T-helper 2 cell treated with Interferon-gamma antibody and Interleukin-4, amounts not matched to agents 5 μg/mL and 100 μg/mL, for 36 hours (primary cell): ENCODE results near the gene CCT7.

Source experiments
- DNase-seq: peaks from one replicate; pipeline ENCODE4 v3.0.0; 2021; ENCODE audit warnings: low spot score
- H3K27ac Mint-ChIP-seq: one replicate; pipeline ENCODE4 v1.8.0; 2021; ENCODE audit warnings: mild to moderate bottlenecking, mixed read lengths
- H3K27me3 Mint-ChIP-seq: one replicate; pipeline ENCODE4 v1.8.0; 2021; ENCODE audit warnings: low read depth, mixed read lengths
- H3K36me3 Mint-ChIP-seq: one replicate; pipeline ENCODE4 v1.8.0; 2021; ENCODE audit warnings: low read depth, mixed read lengths
- H3K4me1 Mint-ChIP-seq: one replicate; pipeline ENCODE4 v1.8.0; 2021; ENCODE audit warnings: low read depth, mixed read lengths
- H3K4me3 Mint-ChIP-seq: one replicate; pipeline ENCODE4 v1.8.0; 2022; ENCODE audit warnings: mild to moderate bottlenecking, moderate library complexity, mixed read lengths
- H3K9me3 Mint-ChIP-seq: one replicate; pipeline ENCODE4 v1.8.0; 2021; ENCODE audit warnings: mixed read lengths

Gene CCT7

DNA sequence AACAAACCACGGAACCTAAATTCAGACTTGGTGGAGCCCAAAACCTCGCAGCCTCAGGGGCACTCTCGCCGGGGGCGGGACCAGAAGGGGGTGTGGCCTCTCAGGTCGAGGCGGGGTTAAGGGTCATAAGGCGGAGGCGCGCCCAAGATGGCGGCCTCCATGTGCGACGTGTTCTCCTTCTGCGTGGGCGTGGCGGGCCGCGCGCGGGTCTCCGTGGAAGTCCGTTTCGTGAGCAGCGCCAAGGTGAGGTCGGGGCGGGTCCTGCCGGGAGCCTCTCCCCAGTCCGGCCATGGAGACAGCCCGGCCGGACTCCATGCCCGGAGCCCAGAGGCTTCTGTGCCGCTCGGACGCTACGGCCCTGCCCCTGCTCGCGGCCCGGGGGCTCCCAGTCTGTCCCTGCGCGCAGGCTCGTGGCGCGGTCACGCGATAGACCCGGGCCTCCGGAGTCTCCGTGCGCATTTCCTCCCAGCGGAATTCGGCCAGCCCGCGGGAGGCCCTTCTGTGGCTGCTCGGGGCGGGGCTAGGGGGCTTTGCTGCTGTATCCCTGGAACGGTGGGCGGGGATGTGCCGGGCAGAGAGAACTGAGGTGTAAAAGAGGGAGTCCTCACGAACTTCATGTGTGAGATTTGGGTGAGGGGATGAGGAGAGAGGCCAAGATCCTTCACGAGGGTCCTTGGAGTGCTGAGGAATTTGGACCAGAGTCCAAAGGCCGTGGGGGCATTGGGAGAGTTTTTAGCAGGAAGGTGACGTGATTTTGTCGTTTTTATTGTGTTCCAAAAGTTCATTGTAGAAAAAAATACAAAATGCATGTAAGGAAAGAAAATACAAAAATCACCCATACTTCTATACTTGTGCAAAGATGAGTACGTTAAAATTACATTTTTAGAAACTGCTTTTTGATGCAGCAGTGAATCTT lies 19.7 kb upstream of the CCT7 start, which contains the start of gene SMYD5:
Gene SMYD5, plus strand, starts transcription at position 126 of the 916 bp plus-strand sequence. Its CDS starts 22 bp downstream, at position 148.
- peak within 1 kb of the TSS; percentile 98 for H3K4me3 Mint-ChIP-seq
- peak within 1 kb of the TSS; percentile 83 for H3K27ac Mint-ChIP-seq
- no peaks in the 10 kb centered on the region for H3K9me3 Mint-ChIP-seq
- DNase-seq, result peak; percentile 89
- H3K27me3 Mint-ChIP-seq, result peaks cover 4% of the 10 kb centered on the region
- H3K4me1 Mint-ChIP-seq, result peaks cover 25% of the 10 kb centered on the region
- peaks cover 1% of the 10 kb centered on the region for H3K36me3 Mint-ChIP-seq

DNA sequence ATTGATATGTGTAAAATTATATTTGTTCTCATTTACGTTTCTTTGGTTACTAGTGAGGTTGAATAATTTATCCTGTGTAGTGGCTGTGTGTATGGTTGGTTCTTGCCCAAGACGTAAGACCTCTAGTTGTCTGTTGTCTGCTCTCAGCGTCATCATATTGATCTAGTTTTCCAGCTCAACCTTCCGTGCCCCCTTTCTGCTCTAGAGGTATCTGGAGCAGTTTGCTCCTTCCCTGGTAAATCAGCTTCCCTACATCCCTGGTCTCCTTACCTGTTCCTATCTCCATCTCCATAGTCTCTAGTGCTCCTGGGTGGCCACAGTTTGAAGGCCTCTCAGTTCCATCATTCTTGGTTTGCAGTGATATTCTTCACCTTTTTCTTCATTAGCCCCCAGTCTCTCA lies 18.9 kb upstream of the CCT7 start:
- Mint-ChIP-seq H3K36me3 (peaks cover 1% of the 10 kb centered on the region), H3K9me3 (no peaks in the 10 kb centered on the region), H3K27me3 (no peaks in the 10 kb centered on the region), H3K4me3 (peak overlapping the region; percentile 98), H3K27ac (peak overlapping the region; percentile 22), H3K4me1 (peaks cover 25% of the 10 kb centered on the region)
- DNase-seq, result no peak

DNA sequence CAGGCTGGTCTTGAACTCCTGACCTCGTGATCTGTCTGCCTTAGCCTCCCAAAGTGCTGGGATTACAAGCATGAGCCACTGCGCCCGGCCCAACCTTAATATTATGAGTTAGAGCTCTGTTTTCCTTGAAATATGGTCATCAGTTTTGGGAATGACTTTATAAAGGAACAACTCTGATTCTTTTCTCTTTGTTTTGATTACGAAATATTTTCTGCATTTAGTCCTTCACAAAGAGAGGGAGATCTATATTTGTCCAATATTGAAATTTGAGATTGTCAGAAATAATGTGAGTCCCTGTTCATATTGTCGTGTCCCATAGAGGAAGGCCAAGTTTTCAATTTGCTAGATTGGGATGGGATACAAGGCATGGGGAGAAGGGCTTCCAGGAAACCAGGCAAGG lies 16.9 kb upstream of the CCT7 start:
- no peak overlapping the region for H3K27ac Mint-ChIP-seq
- no peak overlapping the region for H3K4me3 Mint-ChIP-seq
- H3K27me3 Mint-ChIP-seq, result no peaks in the 10 kb centered on the region
- peaks cover 4% of the 10 kb centered on the region for H3K36me3 Mint-ChIP-seq
- H3K9me3 Mint-ChIP-seq, result no peaks in the 10 kb centered on the region
- no peak for DNase-seq
- H3K4me1 Mint-ChIP-seq, result peaks cover 25% of the 10 kb centered on the region

DNA sequence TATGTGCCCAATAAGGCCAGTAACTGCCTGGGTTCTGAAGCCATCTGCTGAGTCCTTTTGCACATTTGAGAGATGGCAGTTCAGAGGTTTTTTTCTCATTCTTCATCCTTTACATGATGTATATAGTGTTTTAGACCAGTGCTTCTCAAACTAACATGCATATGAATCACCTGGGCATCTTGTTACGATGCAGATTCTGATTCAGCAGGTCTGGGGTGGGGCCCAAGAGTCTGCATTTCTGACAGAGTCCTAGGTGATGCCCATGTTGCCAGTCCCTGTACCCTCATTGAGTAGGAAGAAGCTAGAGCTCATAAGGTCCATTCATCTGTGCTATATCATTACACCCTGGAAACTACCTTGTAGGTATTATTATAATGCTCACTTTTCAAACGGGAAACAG lies 16.3 kb upstream of the CCT7 start:
- H3K4me3 Mint-ChIP-seq, result no peak overlapping the region
- H3K9me3 Mint-ChIP-seq, result no peaks in the 10 kb centered on the region
- DNase-seq, result no peak
- peaks cover 4% of the 10 kb centered on the region for H3K36me3 Mint-ChIP-seq
- H3K27ac Mint-ChIP-seq, result no peak overlapping the region
- H3K27me3 Mint-ChIP-seq, result no peaks in the 10 kb centered on the region
- H3K4me1 Mint-ChIP-seq, result peaks cover 21% of the 10 kb centered on the region

DNA sequence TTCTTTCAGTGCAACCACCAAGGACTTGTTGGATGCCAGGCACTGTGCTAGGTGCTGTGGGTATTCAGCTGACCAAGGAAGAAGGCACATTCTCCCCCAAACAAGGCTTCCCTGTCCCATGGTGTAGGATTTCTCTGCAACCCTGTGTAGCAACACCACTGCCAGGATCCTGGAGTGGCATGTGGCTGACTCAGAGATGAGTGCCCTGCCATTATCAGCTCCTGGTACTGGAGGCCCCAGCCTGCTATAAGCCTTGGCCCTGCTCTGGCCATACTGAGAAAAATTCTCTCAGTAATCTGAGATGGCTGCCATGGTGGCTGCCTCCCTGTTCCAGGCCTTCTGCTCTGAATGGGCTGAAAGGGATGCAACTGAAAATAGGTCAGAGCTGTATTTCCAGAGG lies 15.8 kb upstream of the CCT7 start:
- Mint-ChIP-seq H3K27me3 (no peaks in the 10 kb centered on the region), H3K4me3 (no peak overlapping the region), H3K36me3 (peaks cover 4% of the 10 kb centered on the region), H3K27ac (no peak overlapping the region), H3K9me3 (no peaks in the 10 kb centered on the region), H3K4me1 (peaks cover 19% of the 10 kb centered on the region)
- DNase-seq, result no peak

DNA sequence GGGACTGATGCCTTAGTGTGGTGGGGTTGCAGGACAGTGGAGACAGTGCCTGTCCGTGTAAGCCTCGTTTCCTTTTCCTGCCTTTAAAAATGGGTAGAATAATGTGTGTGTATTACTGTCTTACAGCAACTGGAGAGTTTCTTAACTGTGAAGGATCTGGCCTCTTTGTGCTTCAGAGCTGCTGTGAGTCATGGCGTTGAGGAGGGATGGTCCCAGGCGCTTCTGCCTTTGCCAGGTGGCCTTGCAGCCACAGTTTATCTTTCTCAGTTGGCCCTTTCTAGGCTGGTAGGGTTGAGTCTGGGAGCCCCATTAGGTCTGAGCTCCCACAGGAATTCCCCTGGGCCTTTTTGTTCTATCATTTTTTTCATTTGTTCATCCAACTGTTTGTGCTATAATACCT lies 10.3 kb upstream of the CCT7 start:
- H3K36me3 Mint-ChIP-seq, result peaks cover 3% of the 10 kb centered on the region
- no peaks in the 10 kb centered on the region for H3K9me3 Mint-ChIP-seq
- no peak overlapping the region for H3K27ac Mint-ChIP-seq

DNA sequence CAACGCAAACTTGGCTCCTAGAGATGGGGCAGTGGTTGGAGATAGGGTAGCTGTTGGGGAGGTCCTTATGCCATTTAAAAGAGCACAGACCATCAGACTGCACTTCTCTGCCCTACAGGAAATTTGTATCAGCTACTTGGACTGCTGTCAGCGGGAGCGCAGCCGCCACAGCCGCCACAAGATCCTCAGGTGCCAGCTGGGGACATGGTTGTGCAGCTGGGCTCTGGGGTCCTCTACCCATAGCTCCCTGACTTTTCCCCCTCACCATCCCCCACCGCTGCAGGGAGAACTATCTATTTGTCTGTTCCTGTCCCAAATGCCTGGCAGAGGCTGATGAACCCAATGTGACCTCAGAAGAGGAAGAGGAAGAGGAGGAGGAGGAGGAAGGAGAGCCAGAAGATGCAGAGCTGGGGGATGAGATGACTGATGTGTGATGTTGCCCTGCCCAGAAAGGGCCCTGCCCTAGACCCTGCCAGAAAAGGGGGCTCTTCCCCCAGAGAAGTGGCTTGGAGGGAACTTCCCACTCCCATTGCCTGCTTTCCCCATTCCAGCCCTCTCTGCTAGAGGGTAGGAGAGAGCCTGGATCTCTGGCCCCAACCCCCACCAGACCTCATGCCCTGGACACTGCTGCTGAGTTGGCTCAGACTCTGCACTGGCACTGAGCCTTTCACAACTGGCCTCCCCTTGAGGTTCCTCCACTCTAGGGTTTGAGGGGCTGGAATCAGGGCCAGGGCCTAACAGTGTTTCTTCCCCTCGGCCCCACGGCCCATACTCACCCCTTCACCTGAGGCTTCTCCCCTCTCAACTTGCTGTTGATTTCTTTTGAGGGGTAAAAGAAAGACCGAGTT lies 8.4 kb upstream of the CCT7 start:
- peaks cover 3% of the 10 kb centered on the region for H3K36me3 Mint-ChIP-seq
- H3K4me1 Mint-ChIP-seq, result peaks cover 5% of the 10 kb centered on the region
- no peak for DNase-seq
- no peak overlapping the region for H3K27ac Mint-ChIP-seq
- no peaks in the 10 kb centered on the region for H3K9me3 Mint-ChIP-seq
- H3K4me3 Mint-ChIP-seq, result no peak overlapping the region
- H3K27me3 Mint-ChIP-seq, result no peaks in the 10 kb centered on the region

More for the DNA sequence above, 10.3 kb upstream of the CCT7 start:
- no peak for DNase-seq
- peaks cover 5% of the 10 kb centered on the region for H3K4me1 Mint-ChIP-seq
- no peaks in the 10 kb centered on the region for H3K27me3 Mint-ChIP-seq
- no peak overlapping the region for H3K4me3 Mint-ChIP-seq

DNA sequence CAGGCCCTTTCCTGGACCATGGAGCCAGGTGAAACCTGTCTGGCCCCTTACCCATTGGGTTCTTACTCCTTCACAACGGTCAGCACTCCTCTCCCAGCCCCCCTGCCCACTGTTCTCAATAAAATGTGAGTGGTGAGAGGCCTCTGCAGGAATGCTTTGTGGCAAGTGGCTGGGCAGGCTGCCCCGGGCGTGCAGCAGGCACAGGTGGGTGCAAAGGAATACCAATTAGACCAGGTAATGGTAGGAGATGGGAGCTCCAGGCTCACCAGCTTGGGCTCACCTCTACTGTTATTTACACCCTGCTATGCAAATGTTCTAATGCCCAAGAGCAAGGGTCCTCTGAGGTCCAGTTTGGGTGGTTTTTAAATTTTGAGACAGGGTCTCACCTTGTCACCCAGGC lies 7.0 kb upstream of the CCT7 start:
- Mint-ChIP-seq H3K36me3 (peaks cover 1% of the 10 kb centered on the region), H3K4me1 (peaks cover 5% of the 10 kb centered on the region), H3K27ac (no peak overlapping the region), H3K9me3 (no peaks in the 10 kb centered on the region), H3K27me3 (no peaks in the 10 kb centered on the region), H3K4me3 (no peak overlapping the region)
- DNase-seq, result no peak

DNA sequence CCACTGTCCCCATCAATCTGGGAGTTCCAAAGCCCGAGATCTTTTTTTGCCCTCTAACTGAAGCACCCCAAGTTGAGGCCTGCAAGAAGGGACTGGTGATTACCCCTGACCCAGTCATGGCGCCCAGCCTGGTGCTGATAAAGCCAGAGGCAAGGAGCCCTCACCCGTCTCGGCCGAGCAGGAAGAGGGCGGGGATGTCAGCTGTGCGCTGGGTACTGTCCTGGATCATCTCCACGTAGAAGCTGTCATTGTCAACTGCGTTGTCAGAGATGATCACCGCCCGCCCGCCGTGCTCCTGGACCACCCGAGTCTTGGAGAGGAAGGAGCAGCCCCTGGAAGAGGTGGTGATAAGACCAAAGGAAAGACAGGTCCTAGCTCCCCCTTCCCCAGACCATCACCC lies 5.5 kb upstream of the CCT7 start:
- no peak for DNase-seq
- Mint-ChIP-seq H3K27ac (no peak overlapping the region), H3K36me3 (no peaks in the 10 kb centered on the region), H3K27me3 (no peaks in the 10 kb centered on the region), H3K9me3 (no peaks in the 10 kb centered on the region), H3K4me1 (peaks cover 8% of the 10 kb centered on the region), H3K4me3 (no peak overlapping the region)

DNA sequence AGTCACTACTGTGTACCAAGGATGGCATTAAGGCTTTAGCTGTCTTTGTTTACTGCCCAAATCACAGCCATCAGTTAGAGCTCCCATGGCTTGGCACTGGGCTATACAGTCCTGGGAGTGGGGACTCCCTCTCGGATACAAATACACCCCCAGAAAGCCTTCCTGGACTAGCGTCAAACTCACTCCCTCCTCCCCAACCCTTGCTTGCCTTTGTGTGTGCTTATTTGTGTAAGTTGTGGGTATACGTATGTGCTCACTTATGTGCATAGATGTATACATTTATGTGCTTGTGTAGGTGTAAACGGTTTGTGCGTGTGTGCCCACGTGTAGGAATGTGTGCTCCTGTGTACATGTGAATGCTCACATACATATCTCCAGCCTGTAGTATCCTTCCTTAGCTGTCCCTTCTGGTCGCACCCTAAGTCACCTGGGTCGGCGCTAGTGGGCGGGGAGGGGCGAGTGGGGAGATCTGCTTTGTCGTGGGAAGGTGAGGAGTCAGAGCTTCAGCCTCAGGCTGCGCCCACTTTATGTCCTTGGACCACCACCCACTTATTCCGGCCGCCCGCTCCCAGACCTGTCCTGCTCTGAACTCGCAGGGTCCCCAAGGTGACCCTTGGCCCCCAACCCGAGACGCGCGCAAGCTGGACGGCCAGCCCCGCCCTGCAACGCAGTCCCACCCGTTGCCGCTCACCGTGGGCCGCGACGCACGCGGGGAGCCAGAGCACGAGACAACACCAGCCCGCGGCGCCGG lies 1.5 kb upstream of the CCT7 start:
- H3K4me3 Mint-ChIP-seq, result peak overlapping the region; percentile 99
- DNase-seq, result peak; percentile 16
- H3K36me3 Mint-ChIP-seq, result peaks cover 10% of the 10 kb centered on the region
- no peaks in the 10 kb centered on the region for H3K27me3 Mint-ChIP-seq
- peak overlapping the region; percentile 46 for H3K27ac Mint-ChIP-seq
- no peaks in the 10 kb centered on the region for H3K9me3 Mint-ChIP-seq
- H3K4me1 Mint-ChIP-seq, result peaks cover 20% of the 10 kb centered on the region

DNA sequence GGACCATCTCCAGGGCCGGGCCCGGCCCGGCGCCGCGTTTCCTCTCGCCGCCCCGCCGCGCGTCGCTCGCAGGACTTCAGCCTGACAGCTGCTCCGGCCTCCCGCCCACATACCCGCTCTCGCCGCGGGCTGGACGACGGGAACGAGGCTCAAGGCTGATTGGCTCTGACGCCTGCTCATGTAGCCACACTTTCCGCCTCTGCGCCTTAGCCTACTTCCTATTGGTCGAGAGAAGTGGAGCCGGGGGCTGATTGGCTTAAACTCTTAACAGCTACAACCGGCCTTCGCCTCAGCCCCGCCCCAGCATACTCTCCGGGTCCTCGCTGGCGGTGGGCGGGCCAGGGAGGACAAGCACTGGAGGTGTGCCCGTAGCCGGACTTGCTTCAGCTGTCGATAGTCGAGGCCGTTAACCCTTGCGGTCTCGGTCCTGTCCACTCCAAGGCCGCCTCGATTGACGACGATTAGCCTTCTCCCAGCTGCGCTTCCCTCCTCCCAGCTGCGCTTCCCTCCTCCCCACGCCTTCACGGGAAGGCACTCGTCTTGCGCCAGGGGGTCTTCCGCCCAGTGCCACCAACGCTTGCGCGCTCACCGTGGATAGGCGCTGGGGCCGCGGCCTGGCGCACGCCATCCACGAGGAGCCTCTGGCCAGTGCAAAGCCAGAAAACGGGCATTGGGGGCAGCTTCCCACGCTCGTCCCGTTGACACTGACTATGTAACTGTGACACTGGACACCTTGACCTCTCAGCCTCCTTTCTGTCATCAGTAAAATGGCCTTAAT lies 765 bp upstream of the CCT7 start, which contains the start of gene PRADC1:
Gene PRADC1, minus strand, starts transcription at position 86 of the 778 bp plus-strand sequence. Its CDS starts 79 bp downstream, at position 7.
- H3K27ac Mint-ChIP-seq, result peak within 1 kb of the TSS; percentile 93
- peaks cover 24% of the 10 kb centered on the region for H3K4me1 Mint-ChIP-seq
- H3K36me3 Mint-ChIP-seq, result peaks cover 10% of the 10 kb centered on the region
- peak within 1 kb of the TSS; percentile 99 for H3K4me3 Mint-ChIP-seq
- no peaks in the 10 kb centered on the region for H3K9me3 Mint-ChIP-seq
- H3K27me3 Mint-ChIP-seq, result no peaks in the 10 kb centered on the region
- peak; percentile 98 for DNase-seq

DNA sequence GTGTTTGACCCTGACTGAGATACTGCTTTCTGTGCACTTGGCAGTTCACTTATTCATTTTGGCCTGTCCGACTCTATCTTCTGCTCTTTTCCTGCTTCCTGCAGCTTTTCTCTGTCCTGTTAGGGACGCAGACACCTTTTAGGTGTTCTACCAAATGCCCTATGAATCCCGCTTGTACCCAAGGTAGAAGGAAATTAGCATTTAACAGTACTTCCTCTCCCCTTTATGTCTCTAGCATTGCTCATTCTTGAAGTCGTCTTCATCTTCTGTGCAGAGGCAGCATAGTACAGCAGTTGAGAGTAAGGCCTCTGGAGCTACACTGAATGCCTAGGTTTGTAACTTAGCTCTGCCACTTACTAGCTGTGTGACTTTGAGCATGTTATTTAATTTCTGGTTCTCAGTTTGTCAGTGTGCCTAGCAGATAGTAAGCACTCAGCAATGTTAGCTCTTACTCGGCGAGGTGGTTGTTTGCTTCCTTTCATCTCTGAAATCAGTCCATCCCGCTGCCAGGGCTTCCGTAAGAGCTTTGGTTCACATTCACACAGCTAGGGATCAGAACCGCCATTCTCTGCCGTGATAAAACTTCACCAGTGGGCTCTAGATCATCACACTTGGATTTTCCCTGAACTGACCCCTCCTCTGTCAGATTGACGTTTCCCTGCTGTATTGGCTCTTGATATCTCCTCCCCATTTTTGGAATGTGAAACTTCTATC lies 1.4 kb downstream of the CCT7 start:
- H3K9me3 Mint-ChIP-seq, result no peaks in the 10 kb centered on the region
- H3K27me3 Mint-ChIP-seq, result no peaks in the 10 kb centered on the region
- H3K4me1 Mint-ChIP-seq, result peaks cover 24% of the 10 kb centered on the region
- peak overlapping the region; percentile 93 for H3K27ac Mint-ChIP-seq
- peak overlapping the region; percentile 99 for H3K4me3 Mint-ChIP-seq
- no peak for DNase-seq
- H3K36me3 Mint-ChIP-seq, result peaks cover 10% of the 10 kb centered on the region
